ENCODE measurements around the gene RSPH1.

Gene RSPH1

GRCh38 chr21:42461881-42462877 lies 33.8 kb downstream of the RSPH1 start:
- peak; percentile 63 for DNase-seq

- no peak for DNase-seq
Observed at GRCh38 chr21:42461185-42461520, 34.9 kb downstream of the RSPH1 start.

GRCh38 chr21:42460391-42461184 lies 35.4 kb downstream of the RSPH1 start:
- DNase-seq = peak; percentile 36

GRCh38 chr21:42459546-42460215 lies 36.3 kb downstream of the RSPH1 start:
- no peak for DNase-seq

- no peak for DNase-seq
Observed at GRCh38 chr21:42459082-42459460, 37.0 kb downstream of the RSPH1 start.

- DNase-seq = no peak
Observed at GRCh38 chr21:42456457-42456856, 39.6 kb downstream of the RSPH1 start.

- no peak for DNase-seq
Observed at GRCh38 chr21:42455754-42456440, 40.1 kb downstream of the RSPH1 start.

- peak; percentile 38 for DNase-seq
Observed at GRCh38 chr21:42455196-42455595, 40.8 kb downstream of the RSPH1 start.

GRCh38 chr21:42454786-42455185 lies 41.2 kb downstream of the RSPH1 start:
- DNase-seq = no peak

- no peak for DNase-seq
Observed at GRCh38 chr21:42453986-42454570, 41.9 kb downstream of the RSPH1 start.

- no peak for DNase-seq
Observed at GRCh38 chr21:42453224-42453985, 42.6 kb downstream of the RSPH1 start.

GRCh38 chr21:42452401-42453223 lies 43.4 kb downstream of the RSPH1 start:
- DNase-seq = no peak

GRCh38 chr21:42451941-42452340 lies 44.1 kb downstream of the RSPH1 start:
- DNase-seq = no peak

- DNase-seq = no peak
Observed at GRCh38 chr21:42448686-42449085, 47.3 kb downstream of the RSPH1 start.

- no peak for DNase-seq
Observed at GRCh38 chr21:42447732-42448131, 48.3 kb downstream of the RSPH1 start.

GRCh38 chr21:42447182-42447581 lies 48.8 kb downstream of the RSPH1 start:
- no peak for DNase-seq

GRCh38 chr21:42446531-42446930 lies 49.5 kb downstream of the RSPH1 start:
- no peak for DNase-seq

- no peak for DNase-seq
Observed at GRCh38 chr21:42445311-42445710, 50.7 kb downstream of the RSPH1 start.

- DNase-seq = no peak
Observed at GRCh38 chr21:42444745-42445059, 51.3 kb downstream of the RSPH1 start.

- DNase-seq = no peak
Observed at GRCh38 chr21:42443876-42444744, 51.9 kb downstream of the RSPH1 start.
